ENCODE measurements around the gene GJA1.

Gene GJA1

DNA sequence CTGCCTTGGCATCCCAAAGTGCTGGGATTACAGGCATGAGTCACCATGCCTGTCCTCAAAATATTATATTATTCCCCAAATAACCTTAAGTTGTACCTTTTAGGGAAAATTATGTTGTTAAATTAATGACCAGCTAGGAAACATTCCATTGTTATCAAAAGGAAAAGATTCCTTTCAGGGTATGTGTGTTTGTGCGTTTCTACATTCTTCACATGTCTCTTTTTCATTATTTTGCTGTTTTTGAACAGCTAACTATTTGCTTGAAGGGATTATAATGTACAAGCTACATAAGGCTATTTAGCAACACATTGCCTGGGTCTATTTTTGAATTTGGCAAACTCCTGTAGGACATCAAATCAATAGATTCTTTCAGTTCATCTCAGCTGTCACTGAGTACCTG, 57.1 kb downstream of the GJA1 start:
- no peak for DNase-seq

DNA sequence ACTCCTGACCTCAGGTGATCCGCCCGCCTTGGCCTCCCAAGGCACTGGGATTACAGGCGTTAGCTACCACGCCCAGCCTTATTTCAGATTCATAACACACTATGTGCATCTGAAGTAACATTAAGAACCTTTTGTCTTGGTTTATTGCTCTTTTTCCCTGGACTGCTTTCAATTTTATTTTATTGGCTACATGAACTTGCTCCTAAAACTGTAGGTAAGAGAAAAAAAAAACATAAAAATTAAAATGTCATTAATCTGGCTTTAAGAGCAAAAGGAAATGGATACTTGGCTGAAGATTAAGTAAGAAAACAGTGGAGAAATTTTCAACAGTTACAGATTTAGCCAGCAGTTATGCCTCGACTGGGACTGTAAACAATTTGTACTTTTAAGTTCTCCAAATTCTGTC, 62.5 kb downstream of the GJA1 start:
- no peak for DNase-seq

DNA sequence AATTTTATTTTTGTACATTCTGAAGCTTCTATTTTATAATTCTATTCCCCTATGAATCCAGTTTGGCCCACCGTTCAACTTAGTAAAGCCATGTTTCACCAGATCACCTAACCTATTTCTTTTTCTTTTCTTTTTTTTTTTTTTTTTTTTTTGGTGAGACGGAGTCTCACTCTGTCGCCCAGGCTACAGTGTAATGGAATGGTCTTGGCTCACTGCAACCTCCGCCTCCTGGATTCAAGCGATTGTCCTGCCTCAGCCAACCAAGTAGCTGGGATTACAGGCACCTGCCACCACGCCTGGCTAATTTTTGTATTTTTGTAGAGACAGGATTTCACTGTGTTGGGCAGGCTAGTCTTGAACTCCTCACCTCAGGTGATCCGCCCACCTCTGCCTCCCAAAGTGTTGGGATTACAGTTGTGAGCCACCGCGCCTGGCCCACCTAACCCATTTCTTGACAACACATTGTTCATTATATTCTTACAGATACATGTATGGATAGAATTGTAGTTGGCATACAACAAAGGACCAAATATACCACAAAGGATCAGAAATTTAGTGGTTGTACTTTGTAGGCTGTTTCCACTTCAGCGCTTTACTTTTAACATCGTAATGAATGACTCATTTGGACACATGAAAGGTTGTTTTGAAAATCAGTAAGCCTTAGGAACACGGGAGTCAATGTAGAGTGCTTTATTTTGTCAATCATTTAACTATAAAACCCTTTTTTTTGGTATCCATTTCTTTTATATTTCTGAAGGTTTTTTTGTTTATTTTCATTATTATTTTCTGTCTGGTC, 63.2 kb downstream of the GJA1 start:
- no peak for DNase-seq
